BLaER1 (cell line): ENCODE data around the gene SYTL3.

Source experiments
- H3K27ac ChIP-seq: shearing (Covaris generic); formaldehyde crosslinking; 2 replicates; pipeline ENCODE4 v1.8.1; 2022
- H3K27me3 ChIP-seq: shearing (Covaris generic); formaldehyde crosslinking; 2 replicates; pipeline ENCODE4 v1.8.1; 2022
- H3K36me3 ChIP-seq: shearing (Covaris generic); formaldehyde crosslinking; 2 replicates; pipeline ENCODE4 v1.8.1; 2022
- H3K4me1 ChIP-seq: shearing (Covaris generic); formaldehyde crosslinking; 2 replicates; pipeline ENCODE4 v1.8.1; 2022
- H3K4me2 ChIP-seq: shearing (Covaris generic); formaldehyde crosslinking; 2 replicates; pipeline ENCODE4 v1.8.1; 2022
- H3K4me3 ChIP-seq: shearing (Covaris generic); formaldehyde crosslinking; 2 replicates; pipeline ENCODE4 v1.8.1; 2022
- H3K9ac ChIP-seq: shearing (Covaris generic); formaldehyde crosslinking; 2 replicates; pipeline ENCODE4 v1.8.1; 2022
- H3K9me3 ChIP-seq: shearing (Covaris generic); formaldehyde crosslinking; 2 replicates; pipeline ENCODE4 v1.8.1; 2022
- H4K20me1 ChIP-seq: shearing (Covaris generic); formaldehyde crosslinking; 2 replicates; pipeline ENCODE4 v1.8.1; 2022
- Cebpa-rat ChIP-seq: shearing (Covaris generic); IDR thresholded peaks from 2 replicates; pipeline ENCODE4 v1.8.1; 2022

The SYTL3 gene

GRCh38 chr6:158756126-158756525 is 106.3 kb downstream of the SYTL3 start:
- H4K20me1 ChIP-seq, result no peaks in the 10 kb centered on the region
- H3K9ac ChIP-seq, result no peak overlapping the region
- no peaks in the 10 kb centered on the region for H3K36me3 ChIP-seq
- H3K9me3 ChIP-seq, result no peaks in the 10 kb centered on the region
- H3K27me3 ChIP-seq, result no peaks in the 10 kb centered on the region; the same call in 1 of the 2 replicates
- H3K27ac ChIP-seq, result no peak overlapping the region
- H3K4me2 ChIP-seq, result no peak overlapping the region
- peaks cover 63% of the 10 kb centered on the region for H3K4me1 ChIP-seq
- no peak for TF ChIP-seq Cebpa-rat
- H3K4me3 ChIP-seq, result no peak overlapping the region

- Histone ChIP-seq H3K9me3 (no peaks in the 10 kb centered on the region), H3K4me2 (peak overlapping the region; percentile 53), H3K4me1 (peaks cover 63% of the 10 kb centered on the region), H3K36me3 (no peaks in the 10 kb centered on the region), H4K20me1 (no peaks in the 10 kb centered on the region), H3K27ac (no peak overlapping the region), H3K27me3 (no peaks in the 10 kb centered on the region; the same call in 1 of the 2 replicates), H3K9ac (no peak overlapping the region), H3K4me3 (no peak overlapping the region)
- TF ChIP-seq Cebpa-rat, result no peak
Measured at GRCh38 chr6:158756977-158757752, 107.3 kb downstream of the SYTL3 start.

DNA sequence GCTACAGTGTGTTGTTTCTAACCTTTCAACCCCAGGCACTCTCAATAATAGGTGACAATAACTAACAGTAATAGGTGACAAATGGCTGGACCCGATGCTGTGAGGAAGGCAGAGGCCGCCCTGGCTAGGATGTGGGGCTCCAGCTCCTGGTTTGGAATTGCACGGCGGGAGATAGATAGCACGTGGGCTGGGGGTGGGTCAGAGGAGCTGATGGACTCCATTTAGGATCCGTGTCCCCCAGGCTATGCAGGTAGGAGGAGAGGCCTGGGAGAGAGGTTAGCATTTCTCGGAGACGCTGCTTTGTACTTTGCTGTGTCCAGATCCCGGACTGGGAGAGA is 107.9 kb downstream of the SYTL3 start:
- Histone ChIP-seq H3K36me3 (no peaks in the 10 kb centered on the region), H3K27me3 (no peaks in the 10 kb centered on the region; the same call in 1 of the 2 replicates), H3K4me1 (peaks cover 62% of the 10 kb centered on the region), H3K9me3 (no peaks in the 10 kb centered on the region), H3K4me2 (peak overlapping the region; percentile 53), H3K9ac (no peak overlapping the region), H4K20me1 (peaks cover under 1% of the 10 kb centered on the region; the same call in 1 of the 2 replicates), H3K27ac (no peak overlapping the region), H3K4me3 (no peak overlapping the region)
- no peak for TF ChIP-seq Cebpa-rat

GRCh38 chr6:158758451-158758860 is 108.6 kb downstream of the SYTL3 start:
- Histone ChIP-seq H4K20me1 (peaks cover 6% of the 10 kb centered on the region; the same call in 1 of the 2 replicates), H3K36me3 (no peaks in the 10 kb centered on the region), H3K4me1 (peaks cover 62% of the 10 kb centered on the region), H3K4me3 (no peak overlapping the region), H3K27me3 (no peaks in the 10 kb centered on the region; the same call in 1 of the 2 replicates), H3K4me2 (peak overlapping the region; percentile 74), H3K27ac (peak overlapping the region; percentile 7; the same call in 1 of the 2 replicates), H3K9ac (no peak overlapping the region), H3K9me3 (no peaks in the 10 kb centered on the region)
- TF ChIP-seq Cebpa-rat, result no peak

DNA sequence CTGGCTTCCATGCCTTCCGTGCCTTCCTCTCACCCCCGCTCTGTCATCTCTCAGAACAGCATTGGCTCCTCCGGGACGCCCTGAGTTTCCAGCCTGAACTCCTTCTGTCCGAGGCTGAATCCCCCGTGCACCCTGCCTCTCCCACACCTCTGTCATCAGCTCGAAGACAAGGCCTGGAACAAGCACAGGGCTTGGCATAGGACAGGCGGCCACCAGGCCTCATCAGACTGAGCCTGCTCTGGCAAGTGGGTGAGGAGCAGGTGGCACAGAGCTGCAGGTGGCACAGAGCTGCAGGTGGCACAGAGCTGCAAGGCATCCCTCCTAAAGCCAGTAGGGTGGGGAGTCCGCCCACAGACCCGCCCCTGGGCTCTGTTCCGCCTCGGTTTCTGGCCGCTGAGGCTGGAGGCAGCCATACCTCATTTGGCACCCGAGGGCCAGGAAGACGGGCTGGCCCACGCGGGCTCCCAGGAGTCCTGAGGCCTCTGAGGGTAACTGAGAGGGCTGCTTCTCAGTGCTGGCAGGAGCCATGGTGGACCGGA is 109.2 kb downstream of the SYTL3 start:
- Histone ChIP-seq H4K20me1 (peaks cover 6% of the 10 kb centered on the region; the same call in 1 of the 2 replicates), H3K9ac (no peak overlapping the region), H3K36me3 (peaks cover 3% of the 10 kb centered on the region; the same call in 1 of the 2 replicates), H3K4me3 (no peak overlapping the region), H3K27me3 (no peaks in the 10 kb centered on the region; the same call in 1 of the 2 replicates), H3K4me2 (peak overlapping the region; percentile 74), H3K27ac (peak overlapping the region; percentile 47), H3K9me3 (no peaks in the 10 kb centered on the region), H3K4me1 (peaks cover 68% of the 10 kb centered on the region)
- no peak for TF ChIP-seq Cebpa-rat

DNA sequence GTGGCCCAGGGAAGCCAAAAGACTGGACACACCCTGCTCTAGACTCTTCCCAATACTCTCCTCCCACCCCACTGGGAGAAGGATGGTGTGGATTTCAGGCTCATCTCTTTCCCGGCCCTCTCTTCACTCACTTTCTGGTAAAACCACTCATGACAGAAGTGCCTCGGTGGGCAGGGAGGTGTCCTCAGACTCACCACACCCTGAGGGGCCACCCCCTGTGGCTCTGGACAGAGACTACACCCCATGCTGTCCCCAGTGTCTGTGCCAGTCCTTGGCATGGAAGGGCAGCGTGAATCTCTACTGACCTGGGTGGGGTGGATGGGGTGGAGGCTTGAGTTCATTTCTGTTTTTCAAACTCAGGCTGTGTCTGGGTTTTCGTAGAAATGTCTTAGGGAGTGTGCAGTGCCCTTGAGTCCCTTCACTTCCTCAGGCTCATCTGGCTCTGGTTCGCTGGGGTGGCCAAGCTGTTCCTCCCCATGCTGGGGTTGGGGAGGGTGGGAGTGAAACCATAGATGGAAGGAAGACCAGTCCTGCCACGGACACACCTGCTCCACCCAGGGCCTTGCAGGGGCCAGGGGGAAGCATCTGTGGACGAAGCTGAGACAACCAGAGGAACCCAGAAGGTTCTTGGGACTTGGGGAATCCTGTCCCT is 110.2 kb downstream of the SYTL3 start:
- H3K9me3 ChIP-seq, result no peaks in the 10 kb centered on the region
- no peak for TF ChIP-seq Cebpa-rat
- H3K36me3 ChIP-seq, result peaks cover 14% of the 10 kb centered on the region
- H3K4me2 ChIP-seq, result peak overlapping the region; percentile 74
- no peak overlapping the region for H3K4me3 ChIP-seq
- 0 out of 2 replicates have a peak overlapping the region, but pooled peaks have one; percentile 13 for H3K27ac ChIP-seq
- H3K4me1 ChIP-seq, result peaks cover 79% of the 10 kb centered on the region
- no peak overlapping the region for H3K9ac ChIP-seq
- H3K27me3 ChIP-seq, result no peaks in the 10 kb centered on the region; the same call in 1 of the 2 replicates
- H4K20me1 ChIP-seq, result peaks cover 6% of the 10 kb centered on the region; the same call in 1 of the 2 replicates

- H3K9me3 ChIP-seq, result no peaks in the 10 kb centered on the region
- H3K27ac ChIP-seq, result no peak overlapping the region
- TF ChIP-seq Cebpa-rat, result no peak
- no peak overlapping the region for H3K4me3 ChIP-seq
- peak overlapping the region; percentile 74 for H3K4me2 ChIP-seq
- H3K4me1 ChIP-seq, result peaks cover 85% of the 10 kb centered on the region
- H3K27me3 ChIP-seq, result no peaks in the 10 kb centered on the region; the same call in 1 of the 2 replicates
- H3K9ac ChIP-seq, result no peak overlapping the region
- peaks cover 6% of the 10 kb centered on the region; the same call in 1 of the 2 replicates for H4K20me1 ChIP-seq
- H3K36me3 ChIP-seq, result peaks cover 20% of the 10 kb centered on the region
Measured at GRCh38 chr6:158760618-158761250, 110.9 kb downstream of the SYTL3 start.

- H3K4me3 ChIP-seq, result no peak overlapping the region
- no peak for TF ChIP-seq Cebpa-rat
- H3K4me1 ChIP-seq, result peaks cover 95% of the 10 kb centered on the region
- H3K9me3 ChIP-seq, result no peaks in the 10 kb centered on the region
- H3K4me2 ChIP-seq, result peak overlapping the region; percentile 74
- H3K27me3 ChIP-seq, result no peaks in the 10 kb centered on the region; the same call in 1 of the 2 replicates
- H3K27ac ChIP-seq, result no peak overlapping the region
- peaks cover 6% of the 10 kb centered on the region; the same call in 1 of the 2 replicates for H4K20me1 ChIP-seq
- peaks cover 30% of the 10 kb centered on the region for H3K36me3 ChIP-seq
- no peak overlapping the region for H3K9ac ChIP-seq
Measured at GRCh38 chr6:158761746-158762145, 111.9 kb downstream of the SYTL3 start.

DNA sequence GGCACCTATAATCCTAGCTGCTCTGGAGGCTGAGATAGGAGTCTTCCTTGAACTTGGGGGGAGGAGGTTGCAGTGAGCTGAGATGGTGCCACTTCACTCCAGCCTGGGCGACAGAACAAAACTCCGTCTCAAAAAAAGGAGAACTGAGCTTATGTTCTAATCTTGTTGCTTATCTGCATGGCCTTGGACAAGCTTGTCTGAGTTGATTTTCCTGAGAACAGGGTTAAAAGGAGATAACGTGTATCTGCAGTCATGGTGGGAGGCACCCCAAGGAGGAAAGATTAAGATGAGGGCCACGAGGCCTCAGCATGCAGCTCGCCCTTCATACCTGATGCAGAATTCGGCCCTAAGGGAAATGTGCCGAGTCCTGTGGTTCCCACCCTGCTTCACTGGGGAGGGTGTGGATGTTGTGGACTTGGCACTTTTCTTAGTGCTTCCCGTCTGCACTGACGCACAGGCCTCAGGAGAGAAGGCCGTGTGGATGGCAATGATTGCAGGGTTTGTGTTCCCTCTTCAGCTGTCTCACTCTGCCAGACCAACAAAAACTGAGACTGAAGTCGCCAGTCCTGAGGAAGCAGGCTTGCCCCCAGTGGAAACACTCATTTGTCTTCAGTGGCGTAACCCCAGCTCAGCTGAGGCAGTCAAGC is 113.1 kb downstream of the SYTL3 start:
- Histone ChIP-seq H3K9ac (peak overlapping the region; percentile 25; the same call in 1 of the 2 replicates), H3K36me3 (peaks cover 32% of the 10 kb centered on the region), H3K27me3 (no peaks in the 10 kb centered on the region; the same call in 1 of the 2 replicates), H4K20me1 (peaks cover 15% of the 10 kb centered on the region), H3K27ac (peak overlapping the region; percentile 44; the same call in 1 of the 2 replicates), H3K4me3 (no peak overlapping the region), H3K4me1 (peaks cover 98% of the 10 kb centered on the region), H3K9me3 (no peaks in the 10 kb centered on the region), H3K4me2 (peak overlapping the region; percentile 71)
- TF ChIP-seq Cebpa-rat, result no peak
